ENCODE data around the gene AGMO. TPM values are rescaled to one million over a fixed set of nuclear protein-coding genes. Genes with fewer than 3 reads are reported as not detected.

AGMO gene
- total RNA-seq, 1 donor, result not detected

- DNase-seq (ENCODE audit: low read depth), result no peak
- H3K4me3 ChIP-seq (ENCODE audit: low read depth, low read length), result no peak overlapping the region
- no peak for TF ChIP-seq CTCF (IDR thresholded peaks at IDR 0.05; ENCODE audit: insufficient read depth, low read depth, low read length)
Observed at GRCh38 chr7:15439853-15440252, 122.0 kb downstream of the AGMO start.

DNA sequence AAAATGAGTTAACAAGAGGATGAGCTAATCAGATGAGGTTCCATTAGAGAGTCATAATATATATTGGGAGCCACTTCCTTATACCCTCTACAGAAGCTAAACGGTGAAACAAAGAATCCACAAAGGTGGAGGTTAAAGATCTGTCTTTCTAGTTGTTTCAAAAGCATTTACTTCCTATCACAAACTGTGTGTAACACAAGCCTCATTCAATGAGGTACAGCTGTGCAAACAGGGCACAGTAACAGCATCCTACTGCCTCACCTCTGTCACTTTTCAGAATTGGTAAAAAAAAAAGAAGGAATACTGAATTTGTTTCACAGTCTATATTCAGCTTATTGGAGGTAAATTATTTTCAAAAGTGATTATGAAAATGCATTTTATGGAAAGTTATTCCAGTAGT lies 128.7 kb downstream of the AGMO start:
- no peak overlapping the region for H3K4me3 ChIP-seq (ENCODE audit: low read depth, low read length)
- TF ChIP-seq CTCF (IDR thresholded peaks at IDR 0.05; ENCODE audit: insufficient read depth, low read depth, low read length), result no peak
- no peak for DNase-seq (ENCODE audit: low read depth)

DNA sequence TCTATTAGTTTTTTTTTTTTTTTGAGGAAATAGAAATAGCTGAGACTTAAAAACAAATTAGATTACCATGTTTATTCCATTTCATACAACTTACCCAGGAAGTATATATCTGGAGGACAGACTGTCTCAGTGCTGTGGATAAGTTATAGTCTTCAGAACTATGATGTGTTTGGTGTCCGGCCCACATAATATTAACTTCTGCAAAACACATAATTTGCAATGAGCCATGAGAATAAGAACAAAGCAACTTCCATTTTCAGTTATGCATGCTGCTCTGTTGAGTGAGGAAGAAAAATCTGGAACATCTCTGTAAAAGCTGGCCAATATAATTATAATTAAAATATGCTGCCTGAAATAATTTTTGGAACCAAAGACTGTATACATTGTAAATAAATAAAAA lies 130.9 kb downstream of the AGMO start:
- DNase-seq (ENCODE audit: low read depth), result no peak
- H3K4me3 ChIP-seq (ENCODE audit: low read depth, low read length), result no peak overlapping the region
- TF ChIP-seq CTCF (IDR thresholded peaks at IDR 0.05; ENCODE audit: insufficient read depth, low read depth, low read length), result no peak

GRCh38 chr7:15430191-15430590 lies 131.6 kb downstream of the AGMO start:
- no peak for DNase-seq (ENCODE audit: low read depth)
- TF ChIP-seq CTCF (IDR thresholded peaks at IDR 0.05; ENCODE audit: insufficient read depth, low read depth, low read length), result no peak
- no peak overlapping the region for H3K4me3 ChIP-seq (ENCODE audit: low read depth, low read length)

GRCh38 chr7:15424468-15424867 lies 137.3 kb downstream of the AGMO start:
- H3K4me3 ChIP-seq (ENCODE audit: low read depth, low read length), result no peak overlapping the region
- DNase-seq (ENCODE audit: low read depth), result no peak
- TF ChIP-seq CTCF (IDR thresholded peaks at IDR 0.05; ENCODE audit: insufficient read depth, low read depth, low read length), result no peak

DNA sequence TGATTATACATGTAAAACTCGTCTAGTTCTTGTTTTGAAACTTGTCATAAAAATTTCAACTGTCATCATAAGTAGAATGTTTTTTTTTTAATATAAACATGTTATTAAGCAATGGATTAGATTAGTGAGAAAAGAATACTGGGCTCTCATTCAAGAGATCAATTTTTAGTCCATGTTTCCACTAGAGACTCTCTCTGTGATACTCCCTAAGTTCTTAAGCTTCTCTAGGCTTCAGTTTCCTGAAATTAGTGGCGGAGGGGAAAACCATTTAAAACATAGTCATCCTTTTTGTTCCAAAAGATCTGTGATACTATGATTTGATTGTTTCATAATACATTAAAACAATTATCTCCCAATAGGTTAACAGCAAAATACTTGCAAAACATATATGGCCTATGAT lies 142.2 kb downstream of the AGMO start:
- no peak for DNase-seq (ENCODE audit: low read depth)
- H3K4me3 ChIP-seq (ENCODE audit: low read depth, low read length), result no peak overlapping the region
- TF ChIP-seq CTCF (IDR thresholded peaks at IDR 0.05; ENCODE audit: insufficient read depth, low read depth, low read length), result no peak

DNA sequence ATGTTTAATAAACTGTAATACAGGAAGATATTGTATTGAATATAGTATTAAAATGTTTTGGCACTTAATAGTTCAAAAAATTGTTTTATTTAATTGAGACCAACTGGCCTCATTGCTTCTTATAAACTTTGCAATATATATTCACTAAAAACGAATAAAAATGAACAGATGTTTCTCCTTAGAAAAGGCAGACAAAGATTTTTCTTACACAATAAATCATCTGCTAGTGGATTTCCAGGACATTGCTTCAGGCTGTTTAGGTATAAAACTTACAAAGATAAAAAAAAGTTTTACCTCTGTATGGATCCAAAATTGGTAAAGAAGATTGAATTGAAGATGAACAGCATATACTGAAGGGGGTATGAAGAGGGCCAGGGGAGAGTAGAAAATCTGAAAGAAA lies 143.6 kb downstream of the AGMO start:
- no peak overlapping the region for H3K4me3 ChIP-seq (ENCODE audit: low read depth, low read length)
- TF ChIP-seq CTCF (IDR thresholded peaks at IDR 0.05; ENCODE audit: insufficient read depth, low read depth, low read length), result no peak
- DNase-seq (ENCODE audit: low read depth), result no peak
